ENCODE results near the gene HGD.

GRCh38 chr3:120646771-120647432 is 35.1 kb downstream of the HGD start:
- TF ChIP-seq CTCF (optimal IDR thresholded peaks at IDR 0.05 in 1 of 3, IDR thresholded peaks at IDR 0.05 in 1 of 3, conservative IDR thresholded peaks at IDR 0.05 in 1 of 3; ENCODE audit: extremely low read depth in 1 of 3, insufficient read depth in 2 of 3, low read length in 3 of 3) (no peak), EZH2 (IDR thresholded peaks at IDR 0.05; ENCODE audit: low read length) (no peak)
